Thymus (tissue), 14 donors: ENCODE data around the gene RNF220. TPM values are rescaled to one million over a fixed set of nuclear protein-coding genes. Genes with fewer than 3 reads are reported as not detected.

ENCODE experiments used
- DNase-seq, 9 donors: peaks; one replicate each; pipeline ENCODE4 v3.0.0-alpha.2; 2013; ENCODE audit warnings: low spot score in 9 of 9, low read depth in 6 of 9, missing footprints in 1 of 9
- H3K27ac ChIP-seq, 2 donors: one replicate each; pipeline ENCODE4 v1.5.1; 2013; ENCODE audit warnings: control low read depth in 1 of 2, low read depth in 1 of 2, low read length in 1 of 2, mild to moderate bottlenecking in 1 of 2, moderate library complexity in 1 of 2
- H3K27me3 ChIP-seq, 2 donors: one replicate each; pipeline ENCODE4 v1.5.1; 2013; ENCODE audit warnings: low read length in 1 of 2; ENCODE audit not compliant: control insufficient read depth in 2 of 2, insufficient read depth in 1 of 2
- H3K36me3 ChIP-seq, 2 donors: one replicate each; pipeline ENCODE4 v1.5.1; 2013; ENCODE audit warnings: low read length in 1 of 2, mild to moderate bottlenecking in 1 of 2, moderate library complexity in 1 of 2; ENCODE audit not compliant: control insufficient read depth in 2 of 2, insufficient read depth in 2 of 2
- H3K4me1 ChIP-seq, 2 donors: one replicate each; pipeline ENCODE4 v1.5.1; 2013; ENCODE audit warnings: low read length in 2 of 2; ENCODE audit not compliant: control insufficient read depth in 2 of 2, insufficient read depth in 2 of 2
- H3K4me3 ChIP-seq, 2 donors: one replicate each; pipeline ENCODE4 v1.5.1; 2013; ENCODE audit warnings: low read length in 2 of 2, control low read depth in 1 of 2, mild to moderate bottlenecking in 1 of 2
- H3K9me3 ChIP-seq, 2 donors: one replicate each; pipeline ENCODE4 v1.5.1; 2013; ENCODE audit warnings: low read length in 1 of 2, mild to moderate bottlenecking in 1 of 2; ENCODE audit not compliant: control insufficient read depth in 2 of 2, insufficient read depth in 1 of 2
- WGBS: extraction: QIAGEN DNeasy Blood & Tissue Kit; methylation state at CpG from one replicate; pipeline ENCODE4 v1.1.7; 2013; 5-methylcytosine and 5-hydroxymethylcytosine counted together
- long read RNA-seq, 10 donors: transcript quantifications; one replicate each; lab custom pipeline, GENCODE V29; 2026
- polyA plus RNA-seq: library from polyadenylated mRNA; stranded (reverse); fragments of 200-250 nt; gene quantifications from one replicate; pipeline ENCODE4 v1.2.3, GENCODE V29; 2013
- total RNA-seq: library from RNA; stranded (reverse); fragments of 120-200 nt; gene quantifications from one replicate; pipeline ENCODE4 v1.2.4, GENCODE V29; 2013
- donor health status: healthy.

The RNF220 gene
- total RNA-seq (66.3 TPM), polyA plus RNA-seq (70.0 TPM)
- long read RNA-seq, donor 1, result 0 reads
- long read RNA-seq, donor 2, partial matches to known transcripts, result 25 of 38 reads
- long read RNA-seq, donor 2, other reads (novel, unspliced or antisense), result 6 of 38 reads
- long read RNA-seq, donor 3, partial matches to known transcripts, result 0 of 15 reads
- long read RNA-seq, donor 3, other reads (novel, unspliced or antisense), result 14 of 15 reads
- long read RNA-seq, donor 4, result 0 reads
- long read RNA-seq, donor 5, partial matches to known transcripts, result 24 of 31 reads
- long read RNA-seq, donor 5, other reads (novel, unspliced or antisense), result 6 of 31 reads
- long read RNA-seq, donor 6, partial matches to known transcripts, result 0 of 7 reads
- long read RNA-seq, donor 6, other reads (novel, unspliced or antisense), result 5 of 7 reads
- long read RNA-seq, donor 7, partial matches to known transcripts, result 0 of 1 reads
- long read RNA-seq, donor 7, other reads (novel, unspliced or antisense), result 0 of 1 reads
- long read RNA-seq, donor 8, result 0 reads
- long read RNA-seq, donor 9, partial matches to known transcripts, result 0 of 2 reads
- long read RNA-seq, donor 9, other reads (novel, unspliced or antisense), result 0 of 2 reads
- long read RNA-seq, donor 10, partial matches to known transcripts, result 6 of 7 reads
- long read RNA-seq, donor 10, other reads (novel, unspliced or antisense), result 0 of 7 reads

DNA sequence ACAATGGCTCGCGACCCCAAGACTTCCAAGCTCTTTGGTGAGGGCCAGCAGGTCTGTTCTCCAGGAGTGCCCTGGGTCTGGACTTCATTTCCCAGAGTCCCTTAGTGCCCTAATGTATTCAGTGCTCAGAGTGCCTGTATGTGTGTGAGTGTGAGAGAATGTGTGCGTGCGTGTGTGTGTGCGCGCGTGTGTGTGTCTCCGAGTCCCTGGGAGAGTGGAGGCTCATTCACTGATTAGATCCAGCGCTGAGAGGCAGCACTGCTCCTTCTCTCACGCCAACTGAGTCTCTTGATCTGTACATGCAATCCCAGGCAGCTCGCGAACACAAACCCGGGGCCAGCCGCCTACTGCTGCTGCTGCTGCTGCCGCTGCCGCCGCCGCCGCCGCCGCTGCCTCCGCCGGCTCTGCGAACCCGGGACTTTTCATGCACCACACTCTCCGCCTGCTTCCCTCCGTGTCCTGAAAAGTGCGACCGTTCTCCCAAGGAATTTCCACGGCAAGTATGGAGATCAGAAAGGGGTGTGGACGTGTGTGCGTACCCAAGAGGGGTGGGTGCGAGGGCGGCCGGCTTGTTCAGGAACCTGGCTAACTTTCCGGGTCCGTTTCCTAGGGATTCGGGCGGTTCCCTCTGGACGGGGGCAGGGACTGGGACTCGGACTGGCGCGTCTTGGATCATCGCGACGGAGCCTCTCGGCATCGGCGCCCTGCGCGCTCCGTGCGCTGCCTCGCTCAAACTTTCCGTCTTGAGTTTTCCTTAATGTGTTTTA, at the start of gene RNF220:
Gene RNF220, plus strand, starts transcription at position 225 of the 767 bp plus-strand sequence.
- no peaks in the 10 kb centered on the region for H3K36me3 ChIP-seq
- H3K4me3 ChIP-seq, result peak within 1 kb of the TSS; percentile 53 to 76
- WGBS, result under 1% methylated on average over 55 of the region's 55 CpGs
- H3K27me3 ChIP-seq, result peaks cover 53 to 67% of the 10 kb centered on the region in 2 donors
- peaks cover 1 to 12% of the 10 kb centered on the region in 2 donors for H3K9me3 ChIP-seq
- DNase-seq, result peak in 5 of 9 donors; percentile 33 to 78 (median 41)
- H3K4me1 ChIP-seq, result peaks cover 12 to 35% of the 10 kb centered on the region in 2 donors
- H3K27ac ChIP-seq, result no peak within 1 kb of the TSS

GRCh38 chr1:44355582-44356305, 49.3 kb upstream of the RNF220 start:
- WGBS, result 91% methylated on average over 12 of the region's 12 CpGs

DNA sequence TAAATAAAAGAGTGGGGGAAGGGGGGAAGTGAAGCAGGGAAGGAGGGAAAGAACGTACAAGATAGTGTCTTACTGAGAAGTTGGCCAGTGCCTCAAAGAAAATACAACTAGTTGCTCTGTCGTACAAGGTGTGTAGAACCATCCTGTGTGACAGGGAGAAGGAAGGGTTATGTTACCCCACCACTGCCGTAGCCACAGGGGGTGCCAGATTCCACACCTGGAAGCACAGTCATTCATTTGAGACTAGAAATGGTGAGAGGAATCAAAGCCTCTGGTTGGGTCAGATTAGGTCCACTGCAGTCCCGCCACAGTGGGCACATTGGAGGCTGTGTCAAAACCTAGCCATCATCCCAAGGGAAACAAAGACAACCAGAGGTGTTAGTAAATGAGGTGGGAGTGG, 47.3 kb upstream of the RNF220 start:
- 96% methylated on average over 4 of the region's 4 CpGs for WGBS

More at GRCh38 chr1:44355582-44356305, 49.3 kb upstream of the RNF220 start:
- H3K27ac ChIP-seq, result no peak overlapping the region
- H3K27me3 ChIP-seq, result no peaks in the 10 kb centered on the region
- H3K9me3 ChIP-seq, result no peaks in the 10 kb centered on the region
- H3K36me3 ChIP-seq, result no peaks in the 10 kb centered on the region
- peaks cover 4 to 10% of the 10 kb centered on the region in 2 donors for H3K4me1 ChIP-seq
- H3K4me3 ChIP-seq, result no peak overlapping the region
- no peak for DNase-seq

GRCh38 chr1:44359234-44359935, 45.7 kb upstream of the RNF220 start:
- H3K4me3 ChIP-seq, result no peak overlapping the region
- no peak overlapping the region for H3K27ac ChIP-seq
- H3K27me3 ChIP-seq, result no peaks in the 10 kb centered on the region
- H3K4me1 ChIP-seq, result peaks cover 4 to 6% of the 10 kb centered on the region in 2 donors
- 96% methylated on average over 6 of the region's 6 CpGs for WGBS
- no peak for DNase-seq
- H3K36me3 ChIP-seq, result no peaks in the 10 kb centered on the region
- H3K9me3 ChIP-seq, result no peaks in the 10 kb centered on the region

More for the DNA sequence above, 47.3 kb upstream of the RNF220 start:
- Histone ChIP-seq H3K4me3 (no peak overlapping the region), H3K27ac (no peak overlapping the region), H3K36me3 (no peaks in the 10 kb centered on the region), H3K4me1 (peaks cover 4 to 10% of the 10 kb centered on the region in 2 donors), H3K9me3 (no peaks in the 10 kb centered on the region), H3K27me3 (no peaks in the 10 kb centered on the region)
- no peak for DNase-seq

DNA sequence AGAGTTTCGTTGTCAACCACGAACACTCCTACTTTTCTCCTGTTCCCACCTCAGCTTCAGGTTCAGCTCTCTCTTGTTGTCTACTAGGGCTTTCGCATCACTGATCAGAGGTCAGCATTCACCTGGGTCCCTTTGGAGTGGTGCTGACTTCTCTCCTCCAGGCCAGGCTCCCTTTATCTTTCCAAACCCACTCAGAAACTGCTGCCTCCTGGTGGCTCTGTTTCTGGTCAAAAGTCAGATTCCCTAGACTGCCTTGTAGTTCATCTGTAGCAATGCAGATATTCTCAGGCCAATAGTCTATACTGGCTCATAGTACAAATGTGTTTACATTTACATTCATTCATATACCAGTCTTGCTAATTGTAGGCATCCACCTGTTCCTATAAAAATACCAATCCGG, 43.6 kb upstream of the RNF220 start:
- no peaks in the 10 kb centered on the region for H3K27me3 ChIP-seq

GRCh38 chr1:44366371-44366975, 38.6 kb upstream of the RNF220 start:
- Histone ChIP-seq H3K9me3 (no peaks in the 10 kb centered on the region), H3K36me3 (no peaks in the 10 kb centered on the region), H3K27ac (no peak overlapping the region), H3K27me3 (no peaks in the 10 kb centered on the region), H3K4me1 (no peaks in the 10 kb centered on the region), H3K4me3 (no peak overlapping the region)
- 96% methylated on average over 7 of the region's 7 CpGs for whole genome bisulfite sequencing
- DNase-seq, result no peak

More for the DNA sequence above, 43.6 kb upstream of the RNF220 start:
- Histone ChIP-seq H3K4me3 (no peak overlapping the region), H3K9me3 (no peaks in the 10 kb centered on the region), H3K27ac (no peak overlapping the region), H3K4me1 (no peaks in the 10 kb centered on the region), H3K36me3 (no peaks in the 10 kb centered on the region)
- no peak for DNase-seq
- WGBS, result 74% methylated on average over 4 of the region's 4 CpGs

DNA sequence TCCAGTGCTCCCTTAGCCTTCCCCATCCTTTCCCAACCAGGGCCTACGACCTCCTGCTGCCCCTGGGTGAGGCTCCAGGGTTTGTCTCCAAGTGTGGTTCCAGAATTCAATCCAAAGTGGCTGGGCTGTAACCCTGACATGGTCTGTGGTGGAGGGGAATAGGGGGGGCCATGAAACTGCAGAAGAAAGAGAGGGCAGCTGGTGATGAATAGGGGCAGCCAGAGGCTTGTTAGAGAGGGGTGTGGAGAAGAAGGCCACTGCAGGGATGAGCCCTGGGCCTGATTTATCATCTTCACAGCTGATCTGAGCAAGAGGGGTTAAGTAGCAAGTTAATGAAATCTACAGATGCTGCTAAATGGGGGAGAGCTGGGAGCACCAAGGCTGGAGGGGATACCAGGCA, 37.1 kb upstream of the RNF220 start:
- no peak for DNase-seq
- no peak overlapping the region for H3K4me3 ChIP-seq
- WGBS, result 81% methylated on average over 1 of the region's 1 CpG
- H3K27ac ChIP-seq, result no peak overlapping the region
- no peaks in the 10 kb centered on the region for H3K27me3 ChIP-seq
- no peaks in the 10 kb centered on the region for H3K4me1 ChIP-seq
- H3K9me3 ChIP-seq, result no peaks in the 10 kb centered on the region
- no peaks in the 10 kb centered on the region for H3K36me3 ChIP-seq
